Activated CD8-positive, alpha-beta T cell treated with anti-CD3 and anti-CD28 coated beads for 36 hours (primary cell): ENCODE data around the gene AGFG2. TPM values are rescaled to one million over a fixed set of nuclear protein-coding genes. Genes with fewer than 3 reads are reported as not detected.

Experiments used
- ATAC-seq: fragments of 200-7000 bp; cut with Tn5 transposase; one replicate; pipeline ENCODE4 v1.10.0; 2021; ENCODE audit warnings: mild to moderate bottlenecking, moderate library complexity
- CTCF ChIA-PET: fragments of 350-600 bp; sonication (Branson Sonifier 250); formaldehyde crosslinking; loops from one replicate; lab custom pipeline; 2021; ENCODE audit warnings: antibody characterized with exemption; lab: Charles Lee
- POLR2A ChIA-PET: fragments of 350-600 bp; sonication (Branson Sonifier 250); formaldehyde crosslinking; loops from one replicate; lab custom pipeline; 2021; ENCODE audit warnings: antibody characterized with exemption; lab: Charles Lee
- DNase-seq: peaks from one replicate; pipeline ENCODE4 v3.0.0-alpha.2; 2020
- H3K27ac Mint-ChIP-seq: one replicate; pipeline ENCODE4 v1.8.0; 2021; ENCODE audit warnings: mild to moderate bottlenecking, mixed read lengths
- H3K27me3 Mint-ChIP-seq: one replicate; pipeline ENCODE4 v1.8.0; 2021; ENCODE audit warnings: mixed read lengths
- H3K36me3 Mint-ChIP-seq: one replicate; pipeline ENCODE4 v1.8.0; 2021; ENCODE audit warnings: low read depth, mixed read lengths
- H3K4me1 Mint-ChIP-seq: one replicate; pipeline ENCODE4 v1.8.0; 2021; ENCODE audit warnings: low read depth, mixed read lengths
- H3K4me3 Mint-ChIP-seq: one replicate; pipeline ENCODE4 v1.8.0; 2021; ENCODE audit warnings: mild to moderate bottlenecking, moderate library complexity, mixed read lengths
- H3K9me3 Mint-ChIP-seq: one replicate; pipeline ENCODE4 v1.8.0; 2021; ENCODE audit warnings: mixed read lengths
- CTCF ChIP-seq: fragments of 200-600 bp; IDR thresholded peaks from one replicate; pipeline ENCODE4 v1.8.0; 2022; ENCODE audit warnings: antibody characterized with exemption, mild to moderate bottlenecking
- intact Hi-C: fragments of 100-400 bp; cut with micrococcal nuclease; formaldehyde crosslinking; loops from one replicate; pipeline ENCODE4 v1.10.0; 2022
- total RNA-seq, 2 experiments: library from RNA; stranded (reverse); gene quantifications; one replicate each; pipeline ENCODE4 v1.2.3, GENCODE V29; 2021

AGFG2 gene
- total RNA-seq, 2 experiments from 2014 or later: 45.6 to 45.8 TPM

GRCh38 chr7:100612730-100613390 lies 73.9 kb downstream of the AGFG2 start:
- POLR2A ChIA-PET: interaction anchor here (0.8 to 2.4 kb wide), 13 partner anchors 9 to 598 kb away, joined by 3 to 5 read pairs (median 4); partner anchors contain the start of genes FBXO24, LRCH4, MEPCE and UFSP1
- TF ChIP-seq CTCF: no peak
- Mint-ChIP-seq H3K27me3 (no peaks in the 10 kb centered on the region), H3K4me3 (peak overlapping the region; percentile 88), H3K36me3 (peaks cover 2% of the 10 kb centered on the region), H3K9me3 (no peaks in the 10 kb centered on the region), H3K4me1 (peaks cover 9% of the 10 kb centered on the region), H3K27ac (no peak overlapping the region)
- CTCF ChIA-PET: interaction anchor here (0.8 to 4.9 kb wide), 19 partner anchors 8 to 239 kb away, joined by 3 to 36 read pairs (median 4); partner anchors contain the start of genes FBXO24, LRCH4, POP7 and SLC12A9
- no peak for ATAC-seq
- peak; percentile 53 for DNase-seq
- intact Hi-C loops: no loop called here

GRCh38 chr7:100613412-100614175 lies 74.6 kb downstream of the AGFG2 start:
- Mint-ChIP-seq H3K27ac (peak overlapping the region; percentile 12), H3K4me1 (peaks cover 9% of the 10 kb centered on the region), H3K4me3 (peak overlapping the region; percentile 88), H3K9me3 (no peaks in the 10 kb centered on the region), H3K36me3 (peaks cover 2% of the 10 kb centered on the region), H3K27me3 (no peaks in the 10 kb centered on the region)
- ChIA-PET POLR2A (interaction anchor here (0.7 to 2.4 kb wide), 9 partner anchors 10 to 599 kb away, joined by 3 to 6 read pairs (median 4); partner anchors contain the start of genes FBXO24, LRCH4 and ZKSCAN1), CTCF (interaction anchor here (0.6 to 4.9 kb wide), 14 partner anchors 8 to 239 kb away, joined by 3 to 36 read pairs (median 6); partner anchors contain the start of genes FBXO24, LRCH4, POP7 and SLC12A9)
- no peak for TF ChIP-seq CTCF
- ATAC-seq (no peak), DNase-seq (no peak)
- intact Hi-C loops: no loop called here

- peaks cover 9% of the 10 kb centered on the region for H3K4me1 Mint-ChIP-seq
- peaks cover 2% of the 10 kb centered on the region for H3K36me3 Mint-ChIP-seq
- DNase-seq (no peak), ATAC-seq (no peak)
- CTCF ChIA-PET: interaction anchor here (1.0 to 4.9 kb wide), 7 partner anchors 9 to 91 kb away, joined by 3 to 36 read pairs (median 5); no protein-coding TSS in a partner anchor
- no peak for TF ChIP-seq CTCF
- intact Hi-C loops: no loop called here
- POLR2A ChIA-PET: interaction anchor here (0.7 to 2.1 kb wide), 5 partner anchors 9 to 272 kb away, joined by 3 to 6 read pairs (median 4); no protein-coding TSS in a partner anchor
- H3K9me3 Mint-ChIP-seq: no peaks in the 10 kb centered on the region
- H3K27me3 Mint-ChIP-seq: no peaks in the 10 kb centered on the region
- no peak overlapping the region for H3K27ac Mint-ChIP-seq
- H3K4me3 Mint-ChIP-seq: no peak overlapping the region
These were observed 75.4 kb downstream of the AGFG2 start for GRCh38 chr7:100614308-100614861.

Other genes starting within 250 kb of the AGFG2 start
- not detected for gene SPDYE3, start 231.5 kb upstream of the AGFG2 start, total RNA-seq
- gene PILRB, start 181.1 kb upstream of the AGFG2 start, total RNA-seq: 10 to 100 TPM; 43.7 to 46.8 TPM
- gene PILRA, start 165.7 kb upstream of the AGFG2 start, total RNA-seq: 1 to 10 TPM; 5.8 to 6.6 TPM
- 1 to 10 TPM; 2.5 to 3.6 TPM for gene ZCWPW1, start 110.5 kb upstream of the AGFG2 start, total RNA-seq
- gene MEPCE, start 109.4 kb upstream of the AGFG2 start, total RNA-seq: 10 to 100 TPM; 38.3 to 38.8 TPM
- gene PPP1R35, start 102.7 kb upstream of the AGFG2 start, total RNA-seq: 10 to 100 TPM; 63.4 to 67.8 TPM
- 1 to 10 TPM; 3.7 to 4.6 TPM for gene SPACDR, start 74.9 kb upstream of the AGFG2 start, total RNA-seq
- 10 to 100 TPM; 92.6 to 94.2 TPM for gene TSC22D4, start 60.0 kb upstream of the AGFG2 start, total RNA-seq
- gene NYAP1, start 55.3 kb upstream of the AGFG2 start, total RNA-seq: under 1 TPM; 0.32 to 0.38 TPM
- 10 to 100 TPM in 1 of 2 experiments, 1 to 10 TPM in 1; 9.9 to 12.8 TPM for gene SAP25, start 34.7 kb downstream of the AGFG2 start, total RNA-seq
- gene LRCH4, start 46.9 kb downstream of the AGFG2 start, total RNA-seq: 10 to 100 TPM; 77.7 to 78.7 TPM
- gene FBXO24, start 47.1 kb downstream of the AGFG2 start, total RNA-seq: 1 to 10 TPM; 1.4 to 1.5 TPM
- 1 to 10 TPM; 3.9 to 4.6 TPM for gene PCOLCE, start 63.2 kb downstream of the AGFG2 start, total RNA-seq
- gene MOSPD3, start 73.3 kb downstream of the AGFG2 start, total RNA-seq: 10 to 100 TPM in 1 of 2 experiments, 1 to 10 TPM in 1; 9.6 to 10.5 TPM
- gene TFR2, start 102.3 kb downstream of the AGFG2 start, total RNA-seq: 10 to 100 TPM; 11.3 to 11.9 TPM
- gene ACTL6B, start 117.2 kb downstream of the AGFG2 start, total RNA-seq: not detected
- 100 to 1,000 TPM; 192 TPM for gene GNB2, start 134.5 kb downstream of the AGFG2 start, total RNA-seq
- 10 to 100 TPM; 36.9 to 41.5 TPM for gene GIGYF1, start 155.0 kb downstream of the AGFG2 start, total RNA-seq
- gene POP7, start 166.9 kb downstream of the AGFG2 start, total RNA-seq: 10 to 100 TPM; 47.4 to 48.1 TPM
- gene EPO, start 181.3 kb downstream of the AGFG2 start, total RNA-seq: not detected
- gene ZAN, start 194.4 kb downstream of the AGFG2 start, total RNA-seq: not detected